Urinary bladder (tissue), 4 donors: ENCODE measurements around the gene CAMKMT. TPM values are rescaled to one million over a fixed set of nuclear protein-coding genes. Genes with fewer than 3 reads are reported as not detected.
"Not testable (repeated sequence)": the region's sequence is repeated elsewhere in the genome, so short reads cannot be mapped to it uniquely, and the experiment has no call there.

Experiments used
- DNase-seq: peaks from one replicate; pipeline ENCODE4 v3.0.0-alpha.2; 2015; ENCODE audit errors: extremely low spot score
- H3K27ac ChIP-seq: one replicate; pipeline ENCODE4 v1.5.1; 2013; ENCODE audit warnings: low read depth, mild to moderate bottlenecking, moderate library complexity
- H3K36me3 ChIP-seq: one replicate; pipeline ENCODE4 v1.6.1; 2013; ENCODE audit warnings: mild to moderate bottlenecking, moderate library complexity; ENCODE audit not compliant: insufficient read depth
- H3K4me1 ChIP-seq: one replicate; pipeline ENCODE4 v1.6.1; 2013; ENCODE audit warnings: mild to moderate bottlenecking, moderate library complexity; ENCODE audit not compliant: insufficient read depth
- H3K4me3 ChIP-seq: one replicate; pipeline ENCODE4 v1.5.1; 2013; ENCODE audit warnings: low read depth, low read length
- WGBS: extraction: QIAGEN DNeasy Blood & Tissue Kit; methylation state at CpG from one replicate; pipeline ENCODE4 v1.1.7; 2013; 5-methylcytosine and 5-hydroxymethylcytosine counted together
- polyA plus RNA-seq: library from polyadenylated mRNA; stranded (reverse); fragments of 200-250 nt; gene quantifications from one replicate; pipeline ENCODE4 v1.2.3, GENCODE V29; 2013
- total RNA-seq: library from RNA; depleted of rRNA; stranded (reverse); fragments of >200 nt; gene quantifications from one replicate; pipeline ENCODE4 v1.2.3, GENCODE V29; 2014
- donor health status: healthy with polysubstance abuse.
- donor health status: healthy.

Gene CAMKMT
- total and polyA plus RNA-seq, 2 donors = 5.4 to 20.2 TPM

DNA sequence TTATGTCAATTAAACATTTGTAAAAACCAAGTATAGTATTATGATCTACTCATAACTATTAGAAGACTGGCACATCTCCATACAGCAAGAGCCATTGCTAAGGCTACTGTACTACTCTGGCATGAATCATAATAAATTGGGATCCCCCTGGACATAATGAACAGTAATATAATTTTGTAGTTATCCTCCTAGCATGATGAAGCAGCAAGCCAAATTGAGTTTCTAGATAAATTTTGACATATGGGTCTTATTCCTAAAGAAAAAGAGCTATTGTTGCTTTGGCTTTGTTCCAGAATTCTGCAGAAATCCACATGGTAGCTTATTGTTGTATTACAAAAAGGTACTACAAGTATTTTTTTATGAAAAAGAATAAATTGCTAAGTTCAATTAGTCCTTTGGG is 204.3 kb downstream of the CAMKMT start:
- no peaks in the 10 kb centered on the region for H3K36me3 ChIP-seq

DNA sequence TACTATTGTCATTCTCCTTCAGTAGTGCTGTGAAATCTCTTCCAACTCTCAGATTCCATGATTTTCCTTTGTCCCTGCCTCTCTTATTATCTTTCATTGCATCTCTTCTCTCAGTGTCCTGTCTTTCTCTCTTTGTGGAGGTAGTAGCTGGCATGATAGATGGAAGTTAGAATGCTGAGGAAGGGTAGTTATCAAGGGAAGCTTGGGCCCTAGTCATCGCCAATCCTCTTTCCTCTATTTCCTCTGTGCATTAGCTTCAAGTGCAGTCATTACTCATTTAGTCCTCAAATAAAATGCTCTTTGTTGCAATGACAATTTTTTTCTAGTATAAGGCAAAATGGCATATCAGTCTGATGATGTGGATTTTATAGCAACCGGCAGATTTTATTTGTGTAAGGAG is 207.7 kb downstream of the CAMKMT start:
- Histone ChIP-seq H3K4me1 (no peaks in the 10 kb centered on the region), H3K36me3 (no peaks in the 10 kb centered on the region), H3K27ac (no peak overlapping the region), H3K4me3 (no peak overlapping the region)
- no peak for DNase-seq
- 85% methylated on average over 2 of the region's 2 CpGs for WGBS

More for the DNA sequence above, 204.3 kb downstream of the CAMKMT start:
- H3K27ac ChIP-seq = no peak overlapping the region
- DNase-seq = peak; percentile 21
- no peaks in the 10 kb centered on the region for H3K4me1 ChIP-seq
- no peak overlapping the region for H3K4me3 ChIP-seq

- DNase-seq = no peak
- WGBS = 66% methylated on average over 2 of the region's 2 CpGs
- no peak overlapping the region for H3K4me3 ChIP-seq
Observed at GRCh38 chr2:44570271-44570670, 208.5 kb downstream of the CAMKMT start.

DNA sequence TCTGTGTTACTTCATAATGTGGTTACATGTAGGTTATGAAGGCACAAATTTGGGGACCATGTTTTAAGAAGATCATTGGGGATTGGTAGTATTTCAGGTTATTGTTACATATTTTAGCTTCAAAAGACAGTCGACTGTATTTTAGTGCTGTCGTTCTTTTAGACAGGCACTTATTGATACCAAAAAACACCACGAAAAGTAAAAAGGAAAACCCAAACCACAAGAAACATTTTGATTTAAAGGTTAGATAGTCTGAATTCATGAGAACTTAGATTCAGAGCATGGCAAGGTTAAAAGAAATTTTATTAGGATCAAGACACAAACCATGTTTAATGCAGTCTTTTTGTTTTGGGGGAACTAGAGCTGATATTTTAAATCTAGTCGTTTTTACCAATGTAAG is 209.0 kb downstream of the CAMKMT start:
- DNase-seq = no peak
- WGBS = 80% methylated on average over 4 of the region's 4 CpGs
- H3K4me1 ChIP-seq = no peaks in the 10 kb centered on the region
- no peaks in the 10 kb centered on the region for H3K36me3 ChIP-seq
- H3K4me3 ChIP-seq = no peak overlapping the region
- no peak overlapping the region for H3K27ac ChIP-seq

More at GRCh38 chr2:44570271-44570670, 208.5 kb downstream of the CAMKMT start:
- Histone ChIP-seq H3K36me3 (no peaks in the 10 kb centered on the region), H3K27ac (no peak overlapping the region), H3K4me1 (no peaks in the 10 kb centered on the region)

GRCh38 chr2:44572196-44572900 is 210.6 kb downstream of the CAMKMT start:
- Histone ChIP-seq H3K4me3 (no peak overlapping the region), H3K36me3 (no peaks in the 10 kb centered on the region), H3K27ac (no peak overlapping the region), H3K4me1 (no peaks in the 10 kb centered on the region)
- no peak for DNase-seq
- 86% methylated on average over 8 of the region's 8 CpGs for WGBS

DNA sequence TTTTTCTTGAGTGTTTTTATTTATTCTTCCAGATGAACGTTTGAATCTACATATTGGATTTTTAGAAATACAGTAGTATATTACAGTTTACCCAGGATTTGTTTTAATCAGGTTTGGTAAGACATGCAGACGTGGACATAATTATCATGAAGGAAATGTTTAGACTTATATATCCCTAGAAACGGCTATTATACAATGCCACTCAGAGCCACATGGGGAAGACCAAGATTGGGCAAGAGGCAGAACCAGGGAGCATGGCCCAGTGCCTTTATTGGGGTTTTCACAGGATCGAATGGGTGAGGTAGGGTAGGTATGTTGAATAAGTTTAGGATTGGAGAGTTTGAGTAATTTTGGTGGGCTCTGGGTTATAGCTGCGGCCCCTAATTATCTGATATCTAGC is 212.2 kb downstream of the CAMKMT start:
- Histone ChIP-seq H3K4me1 (no peaks in the 10 kb centered on the region), H3K4me3 (no peak overlapping the region), H3K27ac (no peak overlapping the region), H3K36me3 (no peaks in the 10 kb centered on the region)
- no peak for DNase-seq
- 89% methylated on average over 5 of the region's 5 CpGs for WGBS

GRCh38 chr2:44578471-44579093 is 216.8 kb downstream of the CAMKMT start:
- no peaks in the 10 kb centered on the region for H3K36me3 ChIP-seq
- H3K27ac ChIP-seq = no peak overlapping the region
- no peaks in the 10 kb centered on the region for H3K4me1 ChIP-seq
- H3K4me3 ChIP-seq = no peak overlapping the region
- DNase-seq = no peak
- WGBS = 73% methylated on average over 2 of the region's 2 CpGs

- Histone ChIP-seq H3K4me3 (no peak overlapping the region), H3K4me1 (no peaks in the 10 kb centered on the region), H3K36me3 (no peaks in the 10 kb centered on the region), H3K27ac (no peak overlapping the region)
- no peak for DNase-seq
- 70% methylated on average over 6 of the region's 6 CpGs for WGBS
Observed at GRCh38 chr2:44579115-44579836, 217.5 kb downstream of the CAMKMT start.

GRCh38 chr2:44579837-44580230 is 218.1 kb downstream of the CAMKMT start:
- Histone ChIP-seq H3K4me1 (no peaks in the 10 kb centered on the region), H3K27ac (no peak overlapping the region), H3K4me3 (no peak overlapping the region), H3K36me3 (no peaks in the 10 kb centered on the region)
- DNase-seq = no peak
- 78% methylated on average over 2 of the region's 2 CpGs for WGBS

DNA sequence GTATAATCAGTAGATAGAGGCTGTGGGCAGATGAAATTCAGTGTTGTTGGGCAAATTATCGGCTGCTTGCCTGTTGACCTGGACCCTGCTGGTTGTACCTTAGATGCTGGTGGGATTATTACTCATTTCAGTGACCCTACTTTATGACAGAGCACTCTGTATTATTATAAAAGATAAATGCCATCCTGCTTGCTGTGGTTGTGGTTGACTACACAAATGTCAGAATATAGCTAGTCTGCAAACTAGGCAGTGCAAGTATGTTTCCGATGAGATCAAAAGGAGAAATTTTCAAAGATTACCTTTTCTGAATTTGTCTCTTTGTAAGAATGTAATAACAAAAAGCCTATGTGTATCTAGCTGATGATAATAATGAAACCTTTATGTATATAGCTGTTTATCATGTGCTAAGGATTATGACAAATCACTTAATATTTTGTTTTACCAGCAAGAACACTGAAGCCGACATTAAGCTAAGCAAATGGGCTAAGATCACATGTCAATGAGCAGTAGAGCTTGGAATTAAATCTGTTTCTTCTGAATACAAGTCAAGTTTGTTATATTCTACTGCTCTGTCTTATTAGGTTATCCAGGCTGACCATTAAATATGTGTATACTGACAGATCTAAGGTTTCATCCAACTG is 219.2 kb downstream of the CAMKMT start:
- WGBS = 72% methylated on average over 3 of the region's 3 CpGs
- no peak for DNase-seq
- H3K4me1 ChIP-seq = no peaks in the 10 kb centered on the region
- H3K27ac ChIP-seq = no peak overlapping the region
- no peaks in the 10 kb centered on the region for H3K36me3 ChIP-seq
- H3K4me3 ChIP-seq = no peak overlapping the region

- peak; percentile 13 for DNase-seq
- Histone ChIP-seq H3K36me3 (no peaks in the 10 kb centered on the region), H3K4me1 (no peaks in the 10 kb centered on the region), H3K4me3 (no peak overlapping the region), H3K27ac (no peak overlapping the region)
- WGBS = 84% methylated on average over 3 of the region's 3 CpGs
Observed at GRCh38 chr2:44582363-44583008, 220.7 kb downstream of the CAMKMT start.

- not testable (repeated sequence) for H3K36me3 ChIP-seq, H3K4me1 ChIP-seq, DNase-seq, H3K4me3 ChIP-seq, H3K27ac ChIP-seq
- WGBS = 97% methylated on average over 2 of the region's 2 CpGs
Observed at GRCh38 chr2:44595615-44596014, 233.9 kb downstream of the CAMKMT start.

DNA sequence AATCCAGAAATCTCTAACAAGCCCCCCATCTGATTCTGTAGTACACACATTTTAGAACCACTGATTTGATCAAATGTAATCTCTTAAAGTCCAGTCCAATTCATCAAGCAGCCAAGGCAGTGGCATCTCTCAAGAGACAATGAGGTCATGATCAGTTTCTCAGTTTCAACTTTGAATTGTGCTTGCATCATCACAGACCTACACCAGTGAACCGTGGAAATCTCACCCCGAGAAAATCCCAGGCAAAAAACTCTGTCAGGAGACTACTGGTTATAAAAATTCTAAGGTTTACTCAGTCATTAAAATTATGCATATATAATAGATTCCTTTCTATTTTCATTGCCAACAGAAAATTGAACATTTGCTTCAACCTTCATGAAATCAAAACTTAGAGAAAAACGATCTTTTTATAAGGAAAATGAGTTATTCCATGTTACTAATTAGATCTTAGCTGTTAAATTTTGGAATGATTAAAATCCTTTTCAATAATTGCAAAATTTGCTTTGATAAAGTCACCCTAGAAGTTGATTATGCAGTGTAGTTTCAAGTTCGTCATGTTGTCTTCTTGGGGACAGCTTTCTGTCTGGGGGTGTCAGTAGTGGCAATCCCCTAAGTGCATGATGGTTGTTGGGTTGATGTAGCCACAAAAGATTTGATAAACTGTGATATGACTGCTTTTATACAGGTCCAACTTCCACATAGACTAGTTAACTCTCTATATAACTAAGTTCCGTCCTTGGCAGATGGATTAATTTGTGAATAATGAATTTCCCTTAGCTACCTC is 235.0 kb downstream of the CAMKMT start:
- Histone ChIP-seq H3K4me1 (no peaks in the 10 kb centered on the region), H3K36me3 (no peaks in the 10 kb centered on the region), H3K27ac (no peak overlapping the region), H3K4me3 (no peak overlapping the region)
- no peak for DNase-seq
- 77% methylated on average over 5 of the region's 5 CpGs for WGBS
